Smooth muscle cell of the brain vasculature (primary cell): ENCODE data around the gene ING5.

Experiments used
- DNase-seq: peaks from one replicate; pipeline ENCODE4 v3.0.0-alpha.2; 2012; ENCODE audit warnings: low read depth, low spot score

Gene ING5

GRCh38 chr2:241760301-241760771 is 58.5 kb downstream of the ING5 start:
- no peak for DNase-seq

- no peak for DNase-seq
Measured at GRCh38 chr2:241762321-241762932, 60.6 kb downstream of the ING5 start.

DNA sequence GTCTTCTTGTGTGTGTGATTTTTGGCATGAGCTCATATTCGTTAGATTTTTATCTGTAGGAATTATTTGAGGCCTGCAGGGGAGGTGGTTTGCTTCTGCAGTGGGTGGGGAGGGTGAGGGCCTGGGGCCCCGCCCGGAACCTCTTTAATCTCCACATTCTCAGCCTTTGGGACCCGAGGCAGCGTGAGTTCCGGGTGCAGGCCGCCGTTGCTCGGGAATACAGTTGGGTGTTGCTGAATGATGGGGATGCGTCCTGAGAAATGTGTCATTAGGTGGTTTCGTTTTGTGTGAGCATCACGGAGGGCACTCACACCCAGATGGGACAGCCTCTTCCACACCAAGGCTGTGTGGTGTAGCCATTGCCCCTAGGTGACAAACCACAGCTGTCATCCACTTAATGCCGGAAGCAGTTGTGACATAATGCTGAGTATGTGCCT is 61.1 kb downstream of the ING5 start:
- DNase-seq: no peak

DNA sequence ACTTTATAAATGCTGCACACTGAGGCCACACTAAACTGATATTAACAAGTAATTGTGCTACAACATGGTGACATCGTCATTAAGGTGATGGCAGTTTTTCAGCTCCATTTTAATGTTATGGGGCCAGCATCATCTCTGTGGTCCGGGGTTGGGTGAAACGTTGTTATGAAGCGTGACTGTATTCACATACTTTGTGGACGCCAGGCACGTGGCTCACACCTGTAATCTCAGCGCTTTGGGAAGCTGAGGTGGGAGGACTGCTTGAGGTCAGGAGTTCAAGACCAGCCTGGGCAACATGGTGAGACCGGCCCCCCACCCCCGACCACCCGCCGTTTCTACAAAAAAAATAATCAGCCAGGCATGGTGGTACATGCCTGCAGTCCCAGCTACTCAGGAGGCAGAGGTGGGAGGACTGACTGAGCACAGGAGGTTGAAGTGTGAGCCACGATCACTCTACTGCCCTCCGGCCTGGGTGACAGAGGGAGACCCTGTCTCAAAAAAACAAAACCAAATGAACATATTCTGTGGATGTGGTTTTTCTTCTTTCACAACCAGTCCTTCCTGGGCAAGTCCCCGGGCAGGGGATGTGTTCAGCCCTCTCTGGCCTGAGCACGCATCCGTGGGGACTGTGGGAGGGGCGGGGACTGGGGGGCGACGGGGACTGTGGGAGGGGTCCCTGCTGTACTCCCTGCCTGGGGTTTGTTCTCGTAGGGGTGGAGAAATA is 61.9 kb downstream of the ING5 start:
- DNase-seq: no peak

- DNase-seq: no peak
Measured at GRCh38 chr2:241764275-241765241, 62.7 kb downstream of the ING5 start.

DNA sequence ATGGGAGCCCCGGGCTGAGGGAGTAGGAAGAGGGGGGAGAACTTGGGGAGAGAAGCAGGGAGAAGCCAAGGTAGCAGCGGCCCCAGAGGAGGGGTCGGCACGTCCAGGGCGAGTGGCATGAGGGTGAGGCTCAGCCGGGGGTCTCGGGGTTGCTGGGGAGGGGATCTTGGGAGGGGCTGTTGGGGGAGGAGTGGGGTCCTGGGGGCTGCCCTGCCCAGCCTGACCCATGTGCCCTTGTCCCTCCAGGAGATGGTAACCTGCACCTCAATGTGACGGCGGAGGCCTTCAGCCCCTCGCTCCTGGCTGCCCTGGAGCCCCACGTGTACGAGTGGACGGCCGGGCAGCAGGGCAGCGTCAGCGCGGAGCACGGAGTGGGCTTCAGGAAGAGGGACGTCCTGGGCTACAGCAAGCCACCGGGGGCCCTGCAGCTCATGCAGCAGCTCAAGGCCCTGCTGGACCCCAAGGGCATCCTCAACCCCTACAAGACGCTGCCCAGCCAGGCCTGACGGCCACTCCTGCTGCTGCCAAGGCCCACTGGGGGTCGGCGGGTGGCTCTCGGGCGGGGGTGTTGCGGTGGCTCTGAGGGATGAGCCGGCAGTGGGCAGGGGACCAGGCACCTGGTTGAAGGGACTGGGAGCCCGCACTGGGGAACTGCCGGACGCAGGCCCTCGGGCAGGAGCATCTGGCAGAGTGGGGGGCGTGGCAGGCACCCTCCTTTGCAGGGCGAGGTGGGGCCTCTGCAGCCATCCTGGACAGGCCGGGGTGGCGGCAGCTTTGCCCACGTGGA is 65.8 kb downstream of the ING5 start:
- no peak for DNase-seq

GRCh38 chr2:241768251-241768711 is 66.4 kb downstream of the ING5 start:
- DNase-seq: no peak

DNA sequence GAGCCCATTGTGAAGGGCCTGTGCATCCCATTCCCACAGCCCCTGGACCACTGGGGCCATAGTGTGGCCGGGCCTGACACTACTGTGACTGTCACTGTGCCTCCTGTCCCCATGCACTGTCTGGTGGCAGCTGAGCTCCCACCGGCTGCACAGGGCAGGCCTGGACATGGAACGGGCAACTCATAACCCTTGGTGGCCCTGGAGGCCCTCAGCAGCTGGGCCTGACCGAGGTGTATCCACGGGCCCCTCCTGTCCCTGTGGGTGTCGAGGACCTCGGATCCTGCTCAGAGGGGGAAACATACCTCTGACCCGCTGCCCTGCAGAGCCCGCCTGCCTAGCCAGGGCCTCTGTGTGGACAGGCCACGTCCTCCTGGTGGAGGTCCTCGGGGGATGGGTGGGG is 67.0 kb downstream of the ING5 start:
- no peak for DNase-seq

- DNase-seq: no peak
Measured at GRCh38 chr2:241769819-241770184, 68.0 kb downstream of the ING5 start.

DNA sequence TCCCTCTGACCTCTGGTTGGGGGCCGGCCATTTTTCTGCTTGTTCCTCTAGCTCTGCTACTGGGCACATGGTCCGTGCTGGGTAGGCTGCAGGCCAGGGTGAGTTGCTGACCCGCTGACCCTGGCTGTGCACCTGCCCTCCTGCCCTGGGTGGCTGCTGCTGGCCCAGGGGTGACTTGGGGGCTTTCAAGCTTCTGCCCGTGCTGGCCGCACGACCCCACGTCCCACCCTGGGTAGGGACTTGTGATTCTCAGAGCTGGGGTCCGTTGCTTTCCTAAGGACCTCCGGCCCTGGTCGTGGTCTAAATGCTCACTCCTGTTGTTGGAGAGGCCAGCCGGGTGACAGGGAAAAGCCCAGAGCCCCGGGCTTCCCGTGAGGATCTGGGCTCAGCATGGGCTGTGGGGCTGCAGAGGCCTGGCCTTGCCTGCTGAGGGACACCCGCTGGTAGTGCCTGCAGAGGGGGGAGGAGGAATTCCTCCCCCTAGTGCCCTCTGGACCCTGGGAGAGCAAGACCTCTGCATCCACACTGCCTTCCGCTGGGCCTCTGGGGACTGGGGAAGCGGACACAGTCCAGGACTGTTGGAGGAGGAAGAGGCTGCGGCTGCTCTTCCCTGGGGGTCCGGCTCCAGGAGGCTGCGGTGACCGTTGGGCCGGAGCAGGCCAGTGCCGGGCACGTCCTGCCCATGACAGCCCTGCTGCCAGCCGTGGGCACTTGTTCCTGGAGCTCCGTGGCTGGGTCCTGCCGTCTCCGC is 68.5 kb downstream of the ING5 start:
- no peak for DNase-seq

DNA sequence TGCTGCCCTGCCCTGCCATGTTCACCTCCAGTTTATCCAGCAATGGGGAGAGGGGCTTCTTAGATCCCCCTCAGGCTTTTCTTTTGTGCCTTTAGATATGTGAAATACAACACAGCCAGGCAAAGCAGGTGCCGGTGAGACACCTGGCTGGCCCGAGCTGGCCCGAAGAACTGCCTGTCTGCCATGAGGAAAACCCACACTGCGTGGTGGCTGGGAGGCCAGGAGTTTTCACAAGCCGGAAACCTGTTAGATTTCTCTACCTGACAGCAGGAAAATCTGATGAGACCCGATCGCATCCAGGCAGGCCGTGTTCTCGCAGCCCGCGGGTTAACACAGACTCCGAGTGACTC is 69.1 kb downstream of the ING5 start:
- no peak for DNase-seq

DNA sequence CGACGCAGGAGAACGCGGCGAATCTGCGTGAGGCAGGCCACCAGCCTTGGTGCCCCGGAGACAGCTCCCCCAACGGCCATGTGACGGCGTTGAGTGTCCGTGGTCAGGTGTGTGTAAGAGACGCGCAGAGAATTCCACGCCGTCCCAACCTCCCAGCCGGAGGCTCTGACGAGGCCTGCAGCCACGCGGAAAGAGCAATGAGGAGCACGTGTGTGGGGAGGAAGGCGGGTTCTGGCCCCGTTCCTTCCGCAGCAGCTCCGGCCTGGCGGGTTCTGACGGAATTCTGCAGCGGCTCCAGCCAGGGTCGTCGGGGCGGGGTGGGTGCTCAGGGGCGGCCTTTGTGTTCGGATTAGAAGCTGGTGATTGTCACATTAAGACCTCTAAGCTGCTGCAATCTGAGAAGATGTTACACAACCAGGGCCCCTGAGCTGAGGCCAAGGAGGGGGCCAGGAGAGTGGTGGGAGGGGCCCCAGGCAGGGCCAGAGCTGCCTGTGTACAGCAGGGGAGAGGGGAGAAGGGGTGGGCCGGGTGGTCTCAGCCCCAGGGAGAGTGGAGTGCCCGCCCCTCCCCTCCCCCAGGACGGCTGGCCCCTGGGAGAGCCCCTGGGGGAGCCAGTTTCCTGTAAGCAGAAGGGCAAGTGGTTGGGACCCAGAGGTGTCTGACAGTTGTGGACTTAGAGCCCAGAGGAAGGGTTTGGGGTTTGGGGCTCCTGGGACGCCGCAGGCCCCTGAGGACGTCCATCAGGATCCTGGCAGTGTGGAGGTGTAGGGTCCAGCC is 69.6 kb downstream of the ING5 start:
- DNase-seq: no peak

DNA sequence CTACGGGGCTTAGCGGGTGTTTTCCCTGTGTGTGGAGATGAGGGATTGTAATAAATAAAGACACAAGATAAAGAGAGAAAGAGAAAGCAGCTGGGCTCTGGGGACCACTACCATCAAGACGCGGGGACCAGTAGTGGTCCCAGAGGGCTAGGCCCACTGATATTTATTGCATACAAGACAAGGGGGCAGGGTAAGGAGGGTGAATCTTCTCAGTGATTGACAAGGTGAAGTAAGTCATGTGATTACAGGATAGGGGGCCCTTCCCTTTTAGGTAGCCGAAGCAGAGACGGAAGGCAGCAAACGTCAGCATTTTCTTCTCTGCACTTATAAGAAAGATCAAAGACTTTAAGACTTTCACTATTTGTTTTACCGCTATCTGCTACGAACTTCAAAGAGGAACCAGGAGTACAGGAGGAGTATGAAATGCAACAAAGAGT is 70.2 kb downstream of the ING5 start:
- no peak for DNase-seq

GRCh38 chr2:241773511-241774418 is 71.9 kb downstream of the ING5 start:
- no peak for DNase-seq

- DNase-seq: peak; percentile 12
Measured at GRCh38 chr2:241774419-241775222, 72.8 kb downstream of the ING5 start.

DNA sequence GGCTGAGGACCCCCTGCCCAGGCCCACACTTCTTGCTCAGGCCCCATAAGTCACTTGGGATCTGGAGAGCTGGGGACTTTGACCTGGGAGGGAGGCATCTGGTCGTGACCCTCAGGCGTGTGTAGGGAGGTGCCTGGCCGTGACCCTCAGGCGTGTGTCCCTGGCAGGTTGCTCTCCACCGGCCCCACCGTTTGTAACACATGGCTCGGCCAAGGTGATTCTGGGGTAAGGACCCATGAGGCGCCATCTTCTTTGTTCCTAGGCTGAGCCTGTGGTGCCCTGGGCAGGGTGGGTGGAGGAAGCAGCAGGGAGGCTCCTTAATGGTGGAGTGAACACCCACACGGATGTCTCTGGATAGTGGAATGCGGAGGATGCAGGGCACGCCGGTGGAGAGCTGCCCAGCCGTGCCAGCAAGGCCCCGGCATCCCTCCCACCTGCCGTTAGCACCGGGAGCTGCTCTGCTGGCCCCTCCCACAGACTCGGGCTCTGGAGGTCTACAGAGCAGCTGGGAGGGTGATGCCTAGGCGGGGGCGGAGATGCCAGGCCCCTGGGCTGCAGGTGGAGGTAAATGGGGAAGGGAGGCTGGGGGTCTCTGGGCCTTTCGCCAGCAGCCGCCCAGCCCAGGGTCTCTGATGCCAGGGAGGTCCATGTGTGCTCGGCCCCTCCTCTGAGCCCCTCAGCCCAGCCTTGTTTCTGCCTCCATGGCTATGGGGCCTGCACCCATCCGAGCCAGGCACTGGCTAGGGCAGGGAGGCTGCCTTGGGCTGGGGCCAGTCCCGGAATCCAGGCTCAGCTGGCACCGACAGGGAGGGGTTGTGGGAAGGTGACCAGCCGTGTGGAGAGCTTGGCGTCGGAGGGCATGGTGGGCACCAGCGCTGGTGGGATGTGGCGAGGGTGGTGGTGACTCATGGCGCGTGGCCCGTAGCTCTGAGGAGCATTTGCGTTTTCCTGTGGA is 73.7 kb downstream of the ING5 start:
- DNase-seq: no peak
